HG03378 (cell line): ENCODE measurements around the gene LHX6.

ENCODE experiments used
- ATAC-seq: cut with Tn5 transposase; IDR thresholded peaks from one replicate; pipeline ENCODE4 v1.9.1; 2021; ENCODE audit warnings: mild to moderate bottlenecking, moderate library complexity; ENCODE audit not compliant: unreplicated experiment

The LHX6 gene

GRCh38 chr9:122158202-122158601, 70.6 kb downstream of the LHX6 start:
- ATAC-seq: no peak

DNA sequence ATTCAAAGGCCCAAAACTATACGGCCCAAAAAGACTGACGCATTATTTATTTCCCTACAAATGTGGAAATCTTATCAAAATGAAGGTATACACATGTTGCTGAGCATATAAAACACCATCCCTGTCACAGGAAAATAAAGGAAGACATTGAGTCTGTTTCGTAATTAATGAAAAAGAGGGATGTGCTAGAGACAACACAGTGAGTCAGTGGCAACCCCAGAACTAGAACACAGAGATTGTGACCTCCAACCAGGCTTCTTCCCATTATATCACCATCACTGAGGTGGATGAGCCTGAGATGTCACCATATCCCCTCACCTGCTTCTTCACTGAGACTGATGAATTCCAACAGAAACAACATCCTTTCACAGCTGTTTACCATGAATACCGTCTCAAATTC, 73.0 kb downstream of the LHX6 start:
- ATAC-seq: no peak
